IPS-20b (cell line): ENCODE data around the gene SLC45A3.

Experiments
- H3K27ac ChIP-seq: one replicate; pipeline ENCODE4 v1.5.1; 2013; ENCODE audit warnings: low read length
- H3K27me3 ChIP-seq: 2 replicates; pipeline ENCODE4 v1.6.1; 2013; ENCODE audit warnings: mild to moderate bottlenecking, low read length, inconsistent platforms; ENCODE audit not compliant: insufficient read depth
- H3K36me3 ChIP-seq: 2 replicates; pipeline ENCODE4 v1.6.1; 2013; ENCODE audit warnings: low read depth, mild to moderate bottlenecking, inconsistent platforms, low read length, moderate library complexity; ENCODE audit not compliant: insufficient read depth
- H3K4me1 ChIP-seq: 2 replicates; pipeline ENCODE4 v1.6.1; 2013; ENCODE audit warnings: mild to moderate bottlenecking, control low read depth, inconsistent platforms, low read length, moderate library complexity; ENCODE audit not compliant: insufficient read depth
- H3K4me3 ChIP-seq: 2 replicates; pipeline ENCODE4 v1.5.1; 2013; ENCODE audit warnings: mild to moderate bottlenecking, low read length, inconsistent platforms
- H3K9ac ChIP-seq: 2 replicates; pipeline ENCODE4 v1.6.1; 2013; ENCODE audit warnings: low read depth, mild to moderate bottlenecking, inconsistent platforms, low read length, moderate library complexity
- H3K9me3 ChIP-seq: 2 replicates; pipeline ENCODE4 v1.6.1; 2013; ENCODE audit warnings: mild to moderate bottlenecking, low read depth, low read length, inconsistent platforms; ENCODE audit not compliant: insufficient read depth

The SLC45A3 gene

DNA sequence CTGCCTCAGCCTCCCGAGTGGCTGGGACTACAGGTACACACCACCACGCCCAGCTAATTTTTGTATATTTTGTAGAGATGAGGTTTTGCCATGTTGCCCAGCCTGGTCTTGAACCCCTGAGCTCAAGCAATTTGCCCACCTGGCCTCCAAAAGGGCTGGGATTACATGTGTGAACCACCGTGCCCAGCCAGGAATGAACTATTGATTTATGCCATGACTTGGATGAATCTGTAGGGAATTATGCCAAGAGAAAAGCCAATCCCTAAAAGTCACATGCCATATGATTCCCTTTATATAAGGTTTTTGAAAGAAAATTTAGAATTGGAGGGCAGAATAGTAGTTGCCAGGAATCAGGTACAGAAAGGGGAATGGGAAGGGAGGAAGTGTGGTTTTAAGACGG is 19.1 kb upstream of the SLC45A3 start:
- H3K9me3 ChIP-seq: no peaks in the 10 kb centered on the region
- no peak overlapping the region for H3K4me3 ChIP-seq
- peaks cover 11% of the 10 kb centered on the region; the same call in 1 of the 2 replicates for H3K4me1 ChIP-seq
- H3K27ac ChIP-seq: no peak overlapping the region
- no peaks in the 10 kb centered on the region for H3K27me3 ChIP-seq
- no peak overlapping the region for H3K9ac ChIP-seq
- peaks cover 5% of the 10 kb centered on the region; the same call in 1 of the 2 replicates for H3K36me3 ChIP-seq

GRCh38 chr1:205698921-205699320 is 18.6 kb upstream of the SLC45A3 start:
- Histone ChIP-seq H3K27me3 (no peaks in the 10 kb centered on the region), H3K27ac (no peak overlapping the region), H3K9ac (no peak overlapping the region), H3K9me3 (no peaks in the 10 kb centered on the region), H3K36me3 (peaks cover 4% of the 10 kb centered on the region; the same call in 1 of the 2 replicates), H3K4me3 (no peak overlapping the region), H3K4me1 (peaks cover 14% of the 10 kb centered on the region)

GRCh38 chr1:205693421-205693991 is 13.2 kb upstream of the SLC45A3 start:
- Histone ChIP-seq H3K4me3 (no peak overlapping the region), H3K27me3 (no peaks in the 10 kb centered on the region), H3K9ac (no peak overlapping the region), H3K27ac (no peak overlapping the region), H3K4me1 (peaks cover 18% of the 10 kb centered on the region), H3K9me3 (no peaks in the 10 kb centered on the region), H3K36me3 (no peaks in the 10 kb centered on the region)

- H3K27ac ChIP-seq: no peak overlapping the region
- no peak overlapping the region for H3K4me3 ChIP-seq
- H3K4me1 ChIP-seq: peaks cover 28% of the 10 kb centered on the region
- no peaks in the 10 kb centered on the region for H3K9me3 ChIP-seq
- no peaks in the 10 kb centered on the region for H3K36me3 ChIP-seq
- H3K27me3 ChIP-seq: no peaks in the 10 kb centered on the region
- H3K9ac ChIP-seq: no peak overlapping the region
Measured at GRCh38 chr1:205692423-205692822, 12.1 kb upstream of the SLC45A3 start.

DNA sequence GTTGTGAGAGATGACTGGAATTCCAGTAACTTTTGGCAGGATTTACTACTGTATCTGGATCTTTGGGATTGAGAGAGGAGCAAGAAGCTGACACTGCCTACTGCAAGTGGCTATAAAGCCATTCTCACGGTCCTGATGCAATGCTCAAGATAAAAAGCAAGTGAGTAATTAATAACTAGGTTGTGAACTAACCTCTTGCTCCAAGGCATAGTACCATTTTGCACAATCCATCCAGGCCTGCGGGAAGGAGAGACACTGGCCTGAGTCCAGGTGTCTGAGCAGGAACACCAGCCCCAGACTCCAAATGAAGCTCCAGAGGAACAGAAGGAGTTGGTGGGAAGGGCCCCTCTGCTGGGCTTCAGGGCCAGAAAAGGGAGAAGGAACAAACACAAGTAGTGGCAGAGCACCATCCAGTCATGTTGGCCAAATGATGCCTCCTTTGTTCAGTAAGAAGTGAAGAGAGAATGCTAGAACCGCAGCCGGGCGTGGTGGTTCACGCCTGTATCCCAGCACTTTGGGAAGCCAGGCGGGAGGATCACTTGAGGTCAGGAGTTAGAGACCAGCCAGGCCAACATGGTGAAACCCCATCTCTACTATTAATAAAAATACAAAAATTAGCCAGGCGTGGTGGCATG is 9.9 kb upstream of the SLC45A3 start:
- Histone ChIP-seq H3K27me3 (no peaks in the 10 kb centered on the region), H3K9ac (no peak overlapping the region), H3K36me3 (no peaks in the 10 kb centered on the region), H3K4me1 (peaks cover 30% of the 10 kb centered on the region), H3K27ac (no peak overlapping the region), H3K9me3 (no peaks in the 10 kb centered on the region), H3K4me3 (no peak overlapping the region)

GRCh38 chr1:205689479-205689878 is 9.2 kb upstream of the SLC45A3 start:
- H3K27me3 ChIP-seq: no peaks in the 10 kb centered on the region
- H3K9me3 ChIP-seq: no peaks in the 10 kb centered on the region
- no peak overlapping the region for H3K9ac ChIP-seq
- peaks cover 30% of the 10 kb centered on the region for H3K4me1 ChIP-seq
- H3K36me3 ChIP-seq: no peaks in the 10 kb centered on the region
- no peak overlapping the region for H3K27ac ChIP-seq
- H3K4me3 ChIP-seq: no peak overlapping the region

DNA sequence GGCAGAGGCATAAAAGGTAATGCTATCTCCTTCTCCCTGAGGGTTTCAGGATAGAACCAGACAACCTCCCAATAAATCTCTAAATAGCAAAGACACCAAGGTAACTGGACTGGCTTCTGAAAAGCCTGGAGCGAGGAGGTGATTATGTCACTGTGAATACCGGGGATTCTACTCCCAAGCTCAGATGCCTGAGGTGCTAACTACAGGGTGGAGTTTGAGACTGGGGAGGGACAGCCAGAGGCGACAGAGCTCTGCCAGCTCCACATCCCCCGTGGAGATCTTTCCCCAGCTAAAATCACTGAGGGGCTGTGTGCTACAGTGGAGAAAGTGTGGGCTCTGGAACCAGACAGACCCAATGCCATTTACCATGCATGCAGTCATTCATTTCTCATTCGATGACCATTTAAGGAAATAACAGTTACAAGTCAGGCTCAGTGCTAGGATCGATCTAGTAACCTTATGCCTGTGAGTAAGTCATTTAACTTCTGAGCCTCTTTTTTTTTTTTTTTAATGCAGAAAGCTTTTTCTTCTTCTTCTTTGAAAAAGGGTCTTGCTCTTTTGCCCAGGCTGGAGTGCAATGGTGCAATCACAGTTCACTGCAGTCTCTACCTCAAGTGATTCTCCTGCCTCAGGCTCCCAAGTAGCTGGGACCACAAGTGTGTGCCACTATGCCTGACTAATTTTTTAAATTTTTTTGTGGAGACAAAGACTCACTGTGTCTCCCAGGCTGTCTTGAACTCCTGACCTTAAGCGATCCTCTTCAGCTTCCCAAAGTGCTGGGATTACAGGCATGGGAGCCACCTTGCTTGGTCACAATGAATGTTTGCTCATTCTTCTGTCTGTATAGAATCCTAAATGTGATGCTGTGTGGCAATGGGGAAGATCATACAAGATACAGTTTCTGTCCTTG is 8.1 kb upstream of the SLC45A3 start:
- H3K27me3 ChIP-seq: no peaks in the 10 kb centered on the region
- H3K36me3 ChIP-seq: no peaks in the 10 kb centered on the region
- H3K27ac ChIP-seq: no peak overlapping the region
- H3K9me3 ChIP-seq: no peaks in the 10 kb centered on the region
- no peak overlapping the region for H3K4me3 ChIP-seq
- peaks cover 22% of the 10 kb centered on the region; the same call in 1 of the 2 replicates for H3K4me1 ChIP-seq
- H3K9ac ChIP-seq: no peak overlapping the region; the same call in 1 of the 2 replicates

GRCh38 chr1:205687242-205687641 is 6.9 kb upstream of the SLC45A3 start:
- Histone ChIP-seq H3K27ac (peak overlapping the region; percentile 14), H3K27me3 (no peaks in the 10 kb centered on the region), H3K9me3 (no peaks in the 10 kb centered on the region), H3K4me1 (peaks cover 15% of the 10 kb centered on the region; the same call in 1 of the 2 replicates), H3K4me3 (no peak overlapping the region), H3K9ac (no peak overlapping the region), H3K36me3 (no peaks in the 10 kb centered on the region)

DNA sequence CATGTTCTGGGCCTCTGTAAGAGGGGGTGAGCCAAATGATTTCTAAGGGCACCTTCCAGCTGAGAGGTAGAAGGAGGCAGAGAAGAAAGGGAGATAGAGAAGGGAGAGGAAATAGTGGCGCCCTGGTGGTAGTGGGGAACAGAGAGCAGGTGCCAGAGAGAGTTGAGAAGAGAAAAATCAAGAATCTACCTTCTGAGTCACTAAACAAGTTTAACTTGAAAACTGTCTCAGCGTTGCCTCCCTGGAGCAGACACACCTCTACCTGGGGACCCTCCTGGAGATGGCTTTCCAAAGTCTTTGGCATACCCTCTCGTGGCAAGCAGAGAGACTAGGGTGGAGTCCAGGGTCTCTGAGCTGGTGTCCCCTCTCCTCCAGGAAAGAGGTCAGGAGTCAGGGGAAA is 1.1 kb upstream of the SLC45A3 start:
- H3K36me3 ChIP-seq: no peaks in the 10 kb centered on the region

DNA sequence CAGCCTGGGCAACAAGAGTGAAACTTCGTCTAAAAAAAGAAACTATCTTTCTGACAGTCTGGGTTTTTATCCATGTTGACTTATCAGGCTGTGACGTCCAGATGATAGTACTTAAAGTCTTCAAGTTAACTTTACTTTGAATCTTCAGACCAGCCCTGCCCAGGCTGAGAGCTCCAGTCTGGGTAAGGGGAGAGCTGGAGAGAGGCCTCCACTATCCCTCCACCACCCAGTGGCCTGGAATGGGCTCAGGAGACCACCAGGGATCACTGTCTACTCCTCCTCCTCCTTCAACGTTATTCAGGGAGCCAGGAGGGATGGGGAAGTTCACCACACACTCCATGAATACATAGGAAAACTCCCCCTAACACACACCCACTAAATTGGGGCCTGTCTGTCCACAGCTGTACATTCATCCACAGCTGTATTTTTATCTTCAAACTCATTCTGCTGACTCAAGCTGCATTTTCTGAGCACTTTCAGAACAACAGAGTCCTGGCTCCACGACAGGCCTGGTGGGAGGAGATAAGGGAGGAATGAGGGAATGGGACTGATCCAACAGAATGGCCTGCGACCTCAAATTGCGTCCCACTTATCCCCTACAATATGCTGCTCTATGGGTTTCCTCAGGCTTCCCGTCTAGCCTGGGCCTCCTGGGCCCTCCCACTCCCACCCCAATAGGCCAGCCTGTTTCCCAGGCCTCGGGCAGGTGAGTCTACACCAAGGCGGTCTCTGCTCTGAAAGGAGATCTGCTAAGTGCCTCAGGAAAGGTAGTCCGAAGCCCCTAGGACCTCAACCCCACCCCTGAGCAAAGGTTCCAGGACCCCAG is 1.8 kb downstream of the SLC45A3 start:
- Histone ChIP-seq H3K27me3 (peaks cover 12% of the 10 kb centered on the region), H3K4me3 (peak overlapping the region; percentile 60), H3K27ac (no peak overlapping the region), H3K9ac (no peak overlapping the region; the same call in 1 of the 2 replicates), H3K4me1 (peaks cover 20% of the 10 kb centered on the region), H3K9me3 (no peaks in the 10 kb centered on the region), H3K36me3 (no peaks in the 10 kb centered on the region)

More for the DNA sequence above, 1.1 kb upstream of the SLC45A3 start:
- no peak overlapping the region for H3K4me3 ChIP-seq
- H3K9ac ChIP-seq: no peak overlapping the region
- H3K27ac ChIP-seq: no peak overlapping the region
- peaks cover 12% of the 10 kb centered on the region for H3K27me3 ChIP-seq
- H3K4me1 ChIP-seq: peaks cover 16% of the 10 kb centered on the region
- no peaks in the 10 kb centered on the region for H3K9me3 ChIP-seq

DNA sequence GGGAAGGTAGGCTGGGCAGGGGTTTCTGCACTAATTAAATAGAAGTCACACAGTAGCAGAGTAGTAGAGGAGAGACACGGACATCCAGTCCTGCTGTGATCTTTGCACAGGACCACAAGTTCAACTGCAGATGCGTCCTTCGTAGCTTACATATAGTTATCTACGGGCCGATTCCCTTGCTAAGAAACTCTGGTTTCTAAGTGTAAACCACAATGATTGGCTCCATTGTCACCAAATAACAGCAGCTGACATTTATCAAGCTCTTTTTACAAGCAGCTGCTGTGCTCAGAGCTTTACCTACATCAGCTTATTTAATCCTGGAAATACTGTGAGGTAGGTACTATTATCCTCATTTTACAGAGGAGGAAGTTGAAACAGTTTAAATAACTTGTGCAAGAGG is 3.1 kb downstream of the SLC45A3 start:
- H3K27ac ChIP-seq: no peak overlapping the region

More for the DNA sequence above, 3.1 kb downstream of the SLC45A3 start:
- peaks cover 12% of the 10 kb centered on the region for H3K27me3 ChIP-seq
- H3K9me3 ChIP-seq: no peaks in the 10 kb centered on the region
- H3K4me3 ChIP-seq: no peak overlapping the region
- no peaks in the 10 kb centered on the region for H3K36me3 ChIP-seq
- peaks cover 27% of the 10 kb centered on the region for H3K4me1 ChIP-seq
- no peak overlapping the region for H3K9ac ChIP-seq
